ENCODE results near the gene PRKG2. TPM values are rescaled to one million over a fixed set of nuclear protein-coding genes. Genes with fewer than 3 reads are reported as not detected.

PRKG2 gene
- total RNA-seq, 1 donor from 2014 or later: not detected

DNA sequence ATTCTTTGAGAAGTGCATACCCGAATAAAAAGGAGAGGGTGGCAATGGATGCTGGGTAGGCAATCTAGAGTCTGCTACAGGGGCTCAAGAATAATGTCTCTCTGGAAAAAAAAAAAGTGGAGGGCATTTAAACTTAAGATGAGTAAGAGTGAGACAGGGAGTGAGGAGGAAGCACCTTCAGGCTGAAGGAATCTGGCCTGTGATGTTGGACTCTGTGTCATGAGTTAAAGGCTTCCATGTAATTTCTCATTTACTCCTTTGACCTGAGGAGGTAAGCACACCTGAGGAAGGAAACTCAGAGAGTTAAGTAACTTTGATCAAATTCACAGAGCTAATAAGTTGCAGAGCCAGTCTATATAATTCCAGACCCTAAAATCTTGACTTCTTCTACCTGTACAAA is 3.2 kb upstream of the PRKG2 start:
- DNase-seq (ENCODE audit: low spot score): no peak
- no peak for ATAC-seq

- no peak for DNase-seq (ENCODE audit: low spot score)
- no peak for ATAC-seq
Measured at GRCh38 chr4:81217779-81218178, 2.8 kb upstream of the PRKG2 start.

DNA sequence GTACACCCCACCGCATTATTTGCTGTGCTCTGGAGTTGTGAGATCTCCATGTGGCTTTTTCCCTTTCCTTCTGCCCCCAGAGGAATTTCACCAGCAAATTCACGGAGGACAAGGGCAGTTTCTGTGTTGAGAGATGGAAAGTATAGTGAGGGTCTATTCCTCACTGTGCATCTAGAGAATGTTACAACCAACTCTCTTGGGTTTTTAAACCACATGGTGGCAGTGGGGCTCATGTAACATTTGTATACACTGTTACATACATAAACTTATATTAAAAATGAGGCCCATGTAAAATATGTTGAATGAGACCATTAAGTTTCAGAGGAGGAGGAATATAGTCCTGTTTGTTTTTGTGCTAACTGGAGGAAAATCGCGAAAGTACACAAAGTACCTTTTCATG is 909 bp upstream of the PRKG2 start:
- no peak for ATAC-seq

GRCh38 chr4:81214144-81214880 is 710 bp downstream of the PRKG2 start:
- no peak for DNase-seq (ENCODE audit: low spot score)
- no peak for ATAC-seq

More for the DNA sequence above, 909 bp upstream of the PRKG2 start:
- DNase-seq (ENCODE audit: low spot score): no peak

DNA sequence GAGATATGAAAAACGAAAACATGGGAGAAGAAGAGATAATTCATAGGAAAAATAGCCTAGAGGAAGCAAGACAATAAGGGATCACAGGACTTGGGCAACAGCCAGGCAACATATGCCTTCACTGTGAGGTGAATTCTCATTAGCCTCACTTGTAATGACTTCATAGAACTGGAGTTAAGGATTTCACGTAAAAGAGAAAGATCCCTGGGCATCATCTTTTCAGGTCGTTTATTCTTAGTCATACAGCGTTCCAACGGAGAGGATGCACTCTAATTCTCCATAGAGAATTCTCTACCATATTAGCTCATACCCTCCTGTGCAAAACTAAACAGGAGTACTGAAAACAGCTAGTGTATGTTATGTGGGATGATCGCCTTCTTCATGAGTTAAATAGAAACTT is 1.4 kb downstream of the PRKG2 start:
- ATAC-seq (no peak), DNase-seq (ENCODE audit: low spot score) (no peak)

GRCh38 chr4:81211956-81212355 is 3.1 kb downstream of the PRKG2 start:
- ATAC-seq (no peak), DNase-seq (ENCODE audit: low spot score) (no peak)

- ATAC-seq: no peak
- no peak for DNase-seq (ENCODE audit: low spot score)
Measured at GRCh38 chr4:81207828-81208227, 7.2 kb downstream of the PRKG2 start.

- no peak for DNase-seq (ENCODE audit: low spot score)
Measured at GRCh38 chr4:81205302-81205701, 9.7 kb downstream of the PRKG2 start.

DNA sequence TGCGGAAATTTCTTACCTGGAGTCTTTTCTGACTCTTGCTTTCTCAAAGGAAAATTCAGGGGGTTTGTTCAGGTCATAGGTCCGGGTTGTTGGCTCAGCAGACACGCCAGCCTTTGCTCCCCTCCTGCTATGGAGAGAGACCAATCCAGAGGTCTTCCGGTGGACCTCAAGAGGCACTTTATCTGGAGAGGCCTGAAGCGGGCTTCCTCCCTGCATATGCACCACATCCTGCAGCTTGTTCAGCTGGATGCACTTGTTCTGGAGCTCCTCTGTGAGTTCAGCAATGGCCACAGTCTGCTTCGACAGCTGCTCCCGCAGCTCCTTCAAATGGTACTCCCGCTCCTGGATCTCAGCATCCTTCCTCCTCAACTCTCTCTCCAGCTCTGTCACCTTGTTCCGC is 10.5 kb downstream of the PRKG2 start:
- DNase-seq (ENCODE audit: low spot score) (no peak), ATAC-seq (no peak)

More at GRCh38 chr4:81205302-81205701, 9.7 kb downstream of the PRKG2 start:
- no peak for ATAC-seq

GRCh38 chr4:81199831-81200230 is 15.2 kb downstream of the PRKG2 start:
- DNase-seq (ENCODE audit: low spot score) (no peak), ATAC-seq (no peak)

GRCh38 chr4:81198609-81199008 is 16.4 kb downstream of the PRKG2 start:
- ATAC-seq (no peak), DNase-seq (ENCODE audit: low spot score) (no peak)

- DNase-seq (ENCODE audit: low spot score): no peak
- ATAC-seq: no peak
Measured at GRCh38 chr4:81197864-81198524, 17.0 kb downstream of the PRKG2 start.

DNA sequence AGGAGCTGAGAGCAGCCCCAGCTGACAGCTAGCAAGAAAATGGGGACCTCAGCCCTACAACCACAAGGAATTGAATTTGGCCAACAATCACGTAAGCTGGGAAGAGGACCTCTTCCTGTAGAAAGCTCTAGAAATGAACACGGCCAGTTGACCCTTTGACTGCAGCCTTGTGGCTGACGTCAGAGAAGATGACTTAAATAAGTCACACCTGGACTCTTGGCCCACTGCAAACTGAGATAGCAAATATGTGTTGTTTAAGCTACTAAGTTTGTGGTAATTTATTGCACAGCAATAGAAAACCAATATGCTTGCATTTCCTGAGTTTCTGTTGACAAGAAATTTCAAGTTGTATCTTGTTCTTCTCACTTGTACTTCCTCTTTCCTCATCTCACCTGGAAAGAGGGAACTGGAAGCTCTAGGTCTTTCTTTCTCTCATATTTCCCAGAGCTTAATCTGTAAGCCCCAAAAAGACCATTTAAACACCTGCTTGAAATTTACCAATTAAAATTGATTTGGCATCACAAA is 18.8 kb downstream of the PRKG2 start:
- DNase-seq (ENCODE audit: low spot score) (no peak), ATAC-seq (no peak)

DNA sequence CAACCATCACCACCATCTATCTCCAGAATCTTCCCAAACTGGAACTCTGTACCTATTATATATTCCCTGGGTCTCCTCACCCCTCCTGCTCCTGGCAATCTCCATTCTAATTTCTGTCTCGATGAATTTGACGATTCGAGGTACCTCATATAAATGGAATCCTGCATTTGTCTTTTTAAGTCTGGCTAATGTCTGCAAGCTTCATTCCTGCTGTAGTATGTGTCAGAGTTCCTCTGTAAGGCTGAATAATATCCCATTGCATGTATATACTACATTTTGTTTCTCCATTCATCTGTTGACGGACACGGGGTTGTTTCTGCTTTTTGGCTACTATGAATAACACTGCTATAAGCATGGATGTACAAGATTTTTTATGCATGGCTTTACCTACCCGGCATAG is 19.5 kb downstream of the PRKG2 start:
- DNase-seq (ENCODE audit: low spot score): no peak
- no peak for ATAC-seq

DNA sequence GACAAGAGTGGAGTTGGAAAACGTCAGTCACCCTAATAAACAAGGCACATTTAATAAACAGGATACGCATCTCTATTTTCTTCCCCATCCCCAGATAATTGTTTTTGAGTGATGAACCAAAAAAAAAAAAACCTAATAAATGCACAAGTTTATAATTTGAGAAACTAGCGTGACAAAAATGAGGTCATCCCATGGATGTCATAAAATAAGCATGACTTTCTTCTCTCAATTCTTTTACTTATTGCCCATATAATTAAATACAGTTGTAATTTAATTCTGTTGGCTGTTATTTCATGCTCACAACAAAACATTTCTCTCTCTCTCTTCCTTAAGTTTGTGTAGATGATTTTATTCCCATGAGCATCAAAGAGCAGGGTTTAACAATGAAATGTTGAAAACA is 20.7 kb downstream of the PRKG2 start:
- no peak for DNase-seq (ENCODE audit: low spot score)
- no peak for ATAC-seq

DNA sequence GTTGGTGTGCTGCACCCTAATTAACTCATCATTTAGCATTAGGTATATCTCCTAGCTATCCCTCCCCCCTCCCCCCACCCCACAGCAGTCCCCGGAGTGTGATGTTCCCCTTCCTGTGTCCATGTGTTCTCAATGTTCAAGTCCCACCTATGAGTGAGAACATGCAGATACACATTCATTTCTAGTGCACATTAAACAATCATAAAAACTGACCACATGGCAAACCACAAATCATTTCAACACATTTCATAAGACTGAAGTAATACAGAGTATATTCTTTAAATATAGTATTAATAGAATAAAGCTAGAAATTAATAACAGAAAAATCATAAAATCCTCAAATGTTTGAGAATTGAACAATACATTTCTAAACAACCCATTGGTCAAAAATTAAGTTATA is 34.1 kb downstream of the PRKG2 start:
- no peak for DNase-seq (ENCODE audit: low spot score)
- no peak for ATAC-seq

DNA sequence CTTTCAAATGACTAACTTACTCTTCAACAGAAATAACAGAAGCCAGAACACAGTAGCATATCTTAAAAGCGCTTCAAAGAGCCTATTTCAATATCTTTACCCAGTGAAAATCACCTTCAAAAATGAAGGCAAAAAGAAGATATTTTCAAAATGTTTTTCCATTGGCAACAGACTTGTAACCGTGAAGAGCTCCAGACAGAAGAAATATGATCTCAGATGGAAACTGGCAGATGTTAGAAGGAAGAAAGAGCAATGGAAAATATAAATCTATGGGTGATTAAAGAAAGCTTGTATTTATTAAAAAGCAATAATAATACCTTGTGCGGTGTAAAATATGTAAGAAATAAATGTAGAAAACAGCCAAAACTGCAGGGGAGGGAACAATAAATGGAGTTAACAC is 35.7 kb downstream of the PRKG2 start:
- ATAC-seq (no peak), DNase-seq (ENCODE audit: low spot score) (no peak)

GRCh38 chr4:81173213-81173612 is 41.8 kb downstream of the PRKG2 start:
- ATAC-seq (no peak), DNase-seq (ENCODE audit: low spot score) (no peak)

- DNase-seq (ENCODE audit: low spot score) (no peak), ATAC-seq (no peak)
Measured at GRCh38 chr4:81166458-81167160, 48.4 kb downstream of the PRKG2 start.

DNA sequence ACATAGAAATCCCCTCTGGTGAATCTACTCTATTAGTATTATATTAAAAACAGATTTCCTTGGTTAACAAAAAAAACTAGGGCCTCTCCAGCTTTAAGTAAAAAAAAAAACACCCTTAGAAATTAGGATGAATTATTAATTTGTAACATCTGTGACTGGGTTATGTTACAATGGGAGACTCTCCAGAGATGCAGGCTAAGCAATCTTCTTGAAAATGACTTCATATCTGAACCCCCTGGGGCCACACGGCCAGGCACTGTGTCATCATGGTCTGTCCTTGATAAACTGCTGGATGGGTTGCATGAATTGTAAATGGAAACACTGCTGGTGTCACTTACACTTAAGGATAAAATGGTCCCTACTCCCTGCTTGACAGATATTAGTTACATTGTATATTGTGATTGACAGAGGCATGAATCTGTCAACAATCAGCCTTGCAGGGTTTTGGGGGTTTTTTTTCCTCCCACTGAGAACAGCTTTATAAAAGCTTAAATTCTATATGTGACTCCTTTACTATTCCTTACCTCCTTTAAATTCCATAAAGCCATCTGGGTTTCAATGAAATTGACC is 49.1 kb downstream of the PRKG2 start:
- ATAC-seq: no peak
- DNase-seq (ENCODE audit: low spot score): no peak

DNA sequence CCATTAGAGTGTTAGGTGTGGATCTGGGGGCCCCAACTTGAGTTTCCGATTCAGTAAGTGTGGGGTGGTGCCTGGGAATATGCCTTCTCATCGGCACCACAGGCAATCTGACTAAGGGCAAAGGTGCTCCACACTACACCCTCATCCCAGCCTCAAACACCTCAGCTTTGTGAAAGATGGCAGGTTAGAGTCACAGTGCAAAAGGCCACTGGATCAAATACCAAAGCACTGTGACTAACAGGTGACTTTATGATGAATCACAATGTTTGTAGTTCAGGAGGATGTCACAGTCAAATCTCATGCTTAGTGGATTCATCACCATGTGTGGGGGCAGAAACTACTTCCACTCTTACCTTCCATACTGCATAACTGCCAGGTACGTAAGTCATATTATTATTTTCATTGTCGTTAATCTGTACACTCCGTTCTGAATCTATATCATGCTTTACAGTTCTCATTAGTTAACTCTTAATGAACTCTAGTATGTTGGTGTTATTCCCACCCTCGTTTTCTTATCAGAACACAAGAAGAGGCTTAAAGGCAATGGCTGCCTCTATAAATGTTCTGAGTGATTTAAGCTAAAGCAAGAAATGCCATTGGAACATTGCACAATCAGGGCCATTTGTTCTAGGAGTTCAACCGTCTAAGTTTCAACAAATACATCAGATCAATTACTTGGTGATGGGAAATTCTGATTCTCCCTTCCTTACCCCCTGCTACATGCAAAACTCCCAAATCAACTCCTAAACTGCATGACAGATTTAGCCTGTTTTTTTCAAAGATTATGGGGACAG is 50.2 kb downstream of the PRKG2 start:
- DNase-seq (ENCODE audit: low spot score) (no peak), ATAC-seq (no peak)

Data from left lobe of liver (tissue), 2 donors.